Body of pancreas (tissue), 4 donors: Measurements from ENCODE around the gene DIS3L2. TPM values are rescaled to one million over a fixed set of nuclear protein-coding genes. Genes with fewer than 3 reads are reported as not detected.
A peak's percentile ranks its signal among the peaks of the same experiment; 100 is the strongest.
"Not testable (repeated sequence)": the region's sequence is repeated elsewhere in the genome, so short reads cannot be mapped to it uniquely, and the experiment has no call there.

Source experiments
- ATAC-seq: fragments of 150-250 bp; one replicate; pipeline ENCODE4 v1.9.1; 2016
- DNase-seq, 4 donors: peaks; one replicate each; pipeline ENCODE4 v3.0.0-alpha.2; 2019
- H3K27ac ChIP-seq, 4 donors: fragments of 200-600 bp; sonication (generic); 1 replicate in 3 of 4; 2 replicates in 1 of 4; pipeline versions ENCODE4 v1.5.1 to v1.6.1; 2016 to 2019; ENCODE audit warnings: mild to moderate bottlenecking in 1 of 4, mixed read lengths in 1 of 4, moderate library complexity in 1 of 4
- H3K27me3 ChIP-seq, 2 donors: fragments of 200-600 bp; sonication (generic); one replicate each; pipeline ENCODE4 v1.6.0; 2016; ENCODE audit warnings: mild to moderate bottlenecking in 1 of 2
- H3K36me3 ChIP-seq, 2 donors: fragments of 200-600 bp; sonication (generic); replicated peaks in 1 of 2; 2 replicates each; pipeline ENCODE4 v1.5.1; 2016; ENCODE audit warnings: low read depth in 2 of 2; ENCODE audit not compliant: insufficient read depth in 1 of 2
- H3K4me1 ChIP-seq: fragments of 200-600 bp; sonication (generic); one replicate; pipeline ENCODE4 v1.6.0; 2016
- H3K4me3 ChIP-seq, 2 donors: fragments of 200-600 bp; sonication (generic); 1 replicate in 1 of 2; 2 replicates in 1 of 2; pipeline ENCODE4 v1.5.1; 2016 to 2019
- H3K9me3 ChIP-seq, 3 donors: fragments of 200-600 bp; sonication (generic); 1 replicate in 2 of 3; 2 replicates in 1 of 3; pipeline ENCODE4 v1.5.1; 2016
- CTCF ChIP-seq, 7 experiments: fragments of 450-650 bp in 4 of 7; fragments of 200-600 bp in 3 of 7; sonication (generic) in 3 of 7; IDR thresholded peaks; one replicate each; pipeline ENCODE4 v1.5.1; 2016 to 2019; ENCODE audit warnings: antibody characterized with exemption in 7 of 7
- POLR2A ChIP-seq, 3 donors: fragments of 450-650 bp; IDR thresholded peaks; one replicate each; pipeline ENCODE4 v1.6.1; 2016; ENCODE audit warnings: antibody characterized with exemption in 3 of 3, mild to moderate bottlenecking in 2 of 3
- WGBS, 2 donors: methylation state at CpG; one replicate each; pipeline ENCODE4 v1.1.5; 2017; 5-methylcytosine and 5-hydroxymethylcytosine counted together
- intact Hi-C: fragments of 100-400 bp; cut with DNase I; formaldehyde crosslinking; loops from one replicate; pipeline ENCODE4 v1.15.1; 2023
- total RNA-seq, 2 donors: library from RNA; depleted of rRNA; stranded (reverse); fragments of >200 nt; gene quantifications; one replicate each; pipeline ENCODE4 v1.1.0, GENCODE V29; 2016

DIS3L2 gene
- total RNA-seq, 2 donors from 2014 or later, result 27.8 to 113 TPM

DNA sequence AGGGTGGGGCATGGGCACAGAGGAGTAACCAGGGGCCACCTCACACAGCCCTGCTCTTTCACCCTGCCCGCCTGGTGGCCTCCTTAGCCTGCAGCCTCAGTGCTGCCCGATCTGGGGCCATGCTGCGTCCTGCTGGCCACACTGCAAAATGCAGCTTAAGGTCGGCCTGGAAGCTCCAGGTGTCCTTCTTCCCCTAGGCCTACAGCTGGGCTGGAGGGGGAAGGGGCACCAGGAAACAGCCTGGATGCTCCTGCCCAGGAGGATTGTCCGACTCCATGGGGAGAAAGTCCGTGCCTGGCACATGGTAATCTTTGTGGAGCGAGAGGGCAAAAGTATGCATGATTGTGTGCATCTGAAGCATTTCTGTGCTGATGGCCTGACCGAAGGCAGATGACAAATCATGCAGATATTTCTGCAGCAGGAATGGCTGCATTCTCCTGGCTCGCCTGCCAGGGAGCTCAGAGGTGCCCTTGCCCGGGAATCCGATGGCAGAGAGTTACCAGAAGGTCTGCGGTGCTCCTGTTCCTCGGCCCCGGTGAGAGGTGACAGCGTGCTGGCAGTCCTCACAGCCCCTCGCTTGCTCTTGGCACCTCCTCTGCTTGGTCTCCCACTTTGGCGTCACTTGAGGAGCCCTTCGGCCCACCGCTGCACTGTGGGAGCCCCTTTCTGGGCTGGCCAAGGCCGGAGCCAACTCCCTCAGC is 404.3 kb downstream of the DIS3L2 start:
- 70 to 87% methylated on average over 9 to 20 of the region's 20 CpGs for WGBS, 2 donors
- no peak for TF ChIP-seq POLR2A (IDR thresholded peaks at IDR 0.05)
- TF ChIP-seq CTCF (IDR thresholded peaks at IDR 0.05), result peak in 3 of 7 experiments; percentile 23 to 35 (median 27)
- ATAC-seq (peak; percentile 30), DNase-seq (peak in 2 of 4 donors; percentile 14 to 31)
- Histone ChIP-seq H3K4me1 (peaks cover 19% of the 10 kb centered on the region), H3K27ac (no peak overlapping the region), H3K36me3 (no peaks in the 10 kb centered on the region), H3K9me3 (no peaks in the 10 kb centered on the region), H3K27me3 (no peaks in the 10 kb centered on the region), H3K4me3 (no peak overlapping the region)
- intact Hi-C loops, result no loop called here

- H3K27ac ChIP-seq, H3K27me3 ChIP-seq, H3K36me3 ChIP-seq, ATAC-seq, DNase-seq, intact Hi-C loops, H3K4me3 ChIP-seq, H3K9me3 ChIP-seq: not testable (repeated sequence)
- WGBS, 2 donors, result 60 to 68% methylated on average over 12 to 20 of the region's 23 CpGs
- H3K4me1 ChIP-seq, result peaks cover 19% of the 10 kb centered on the region
Measured at GRCh38 chr2:232366461-232366860, 404.9 kb downstream of the DIS3L2 start.

GRCh38 chr2:232367016-232367415 is 405.5 kb downstream of the DIS3L2 start:
- Histone ChIP-seq H3K27ac (no peak overlapping the region), H3K4me3 (no peak overlapping the region), H3K27me3 (no peaks in the 10 kb centered on the region), H3K9me3 (no peaks in the 10 kb centered on the region), H3K36me3 (no peaks in the 10 kb centered on the region), H3K4me1 (peaks cover 19% of the 10 kb centered on the region)
- DNase-seq (no peak), ATAC-seq (no peak)
- intact Hi-C loops, result no loop called here
- 26% methylated on average over 7 of the region's 7 CpGs; no CpG with 5 or more reads in 1 of the 2 donors for WGBS, 2 donors
- TF ChIP-seq POLR2A (IDR thresholded peaks at IDR 0.05) (no peak), CTCF (IDR thresholded peaks at IDR 0.05) (no peak)

DNA sequence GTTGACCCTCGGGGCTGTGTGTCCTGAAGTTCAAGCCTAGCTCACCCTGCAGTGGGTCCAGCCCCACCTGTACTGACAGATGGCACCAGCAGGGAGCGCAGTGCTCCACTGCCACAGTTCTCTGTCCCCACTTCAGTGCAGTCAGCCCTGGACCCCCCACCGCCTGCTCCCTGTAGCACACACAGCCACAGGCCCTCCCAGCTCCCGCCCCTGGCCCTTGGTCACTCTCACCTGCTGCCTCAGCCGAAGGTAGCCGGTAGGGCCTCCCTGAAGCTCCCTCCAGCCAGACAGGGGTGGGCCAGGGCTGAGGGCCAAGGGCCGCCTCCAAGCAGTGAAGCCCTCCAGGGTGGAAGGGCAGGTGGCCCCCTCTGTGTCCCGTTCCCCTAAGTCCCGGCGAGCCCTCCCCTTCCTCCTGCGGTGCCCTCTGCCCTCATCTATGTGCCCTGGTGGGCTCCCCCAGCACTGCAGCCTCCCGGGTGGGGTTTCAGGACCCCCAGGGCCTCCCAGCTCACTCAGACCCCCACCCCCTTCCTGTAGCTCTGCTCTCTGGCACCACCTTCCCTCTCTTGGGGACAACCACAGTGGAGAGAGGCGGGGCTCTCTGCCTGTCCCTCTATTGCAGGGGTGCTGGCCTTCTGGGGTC is 406.2 kb downstream of the DIS3L2 start:
- H3K27ac ChIP-seq, result no peak overlapping the region
- H3K36me3 ChIP-seq, result no peaks in the 10 kb centered on the region
- no peak overlapping the region for H3K4me3 ChIP-seq
- DNase-seq, result no peak
- intact Hi-C loops, result no loop called here
- peaks cover 19% of the 10 kb centered on the region for H3K4me1 ChIP-seq
- H3K9me3 ChIP-seq, result no peaks in the 10 kb centered on the region
- no peaks in the 10 kb centered on the region for H3K27me3 ChIP-seq
- TF ChIP-seq POLR2A (IDR thresholded peaks at IDR 0.05) (no peak), CTCF (IDR thresholded peaks at IDR 0.05) (no peak)
- ATAC-seq, result no peak
- WGBS, 2 donors, result 85 to 100% methylated on average over 2 to 10 of the region's 13 CpGs

DNA sequence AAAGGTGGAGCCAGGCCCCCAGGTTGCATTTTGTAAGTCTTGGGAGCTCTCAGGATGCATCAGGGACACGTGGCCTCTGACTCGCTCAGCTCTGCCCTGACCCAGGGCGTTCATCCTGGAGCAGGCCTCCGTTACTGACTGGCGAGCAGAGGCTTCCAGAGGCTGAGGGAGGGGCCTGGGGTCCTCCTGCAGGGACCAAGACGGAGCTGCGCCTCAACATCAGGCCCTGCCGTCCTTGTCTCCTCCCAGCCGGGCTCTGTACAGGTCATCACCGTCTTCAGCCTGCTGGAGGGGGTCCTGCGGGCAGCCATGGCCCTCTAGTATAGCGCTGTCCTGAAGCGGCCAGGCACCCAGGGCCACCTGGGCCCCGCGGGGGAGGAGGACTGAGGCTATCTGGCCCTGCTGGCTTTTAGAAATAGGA is 406.8 kb downstream of the DIS3L2 start:
- DNase-seq (no peak), ATAC-seq (no peak)

More for the DNA sequence above, 406.8 kb downstream of the DIS3L2 start:
- Histone ChIP-seq H3K27me3 (no peaks in the 10 kb centered on the region), H3K27ac (no peak overlapping the region), H3K36me3 (no peaks in the 10 kb centered on the region), H3K9me3 (no peaks in the 10 kb centered on the region), H3K4me3 (no peak overlapping the region), H3K4me1 (peaks cover 19% of the 10 kb centered on the region)
- intact Hi-C loops, result no loop called here
- WGBS, 2 donors, result 91% methylated on average over 14 to 15 of the region's 15 CpGs
- TF ChIP-seq POLR2A (IDR thresholded peaks at IDR 0.05), result no peak
- no peak for TF ChIP-seq CTCF (IDR thresholded peaks at IDR 0.05)
